DOHH2 (cell line): ENCODE results near the gene RBMS3.

Experiments
- CTCF ChIP-seq: fragments of 200-600 bp; sonication (generic); IDR thresholded peaks from one replicate; pipeline ENCODE4 v1.5.1; 2014; ENCODE audit warnings: antibody characterized with exemption, mild to moderate bottlenecking, low read depth, low read length; ENCODE audit not compliant: poor library complexity, severe bottlenecking
- EZH2phosphoT487 ChIP-seq: fragments of 200-600 bp; sonication (generic); IDR thresholded peaks from 2 replicates; pipeline ENCODE4 v1.6.1; 2017; ENCODE audit warnings: borderline replicate concordance, mild to moderate bottlenecking, antibody characterized with exemption, low read length, moderate library complexity, mixed read lengths

GRCh38 chr3:29898171-29898965, 617.5 kb downstream of the RBMS3 start:
- TF ChIP-seq EZH2phosphoT487, result no peak
- no peak for TF ChIP-seq CTCF
